Spleen (tissue), 11 donors: ENCODE measurements around the gene DENND1B. TPM values are rescaled to one million over a fixed set of nuclear protein-coding genes. Genes with fewer than 3 reads are reported as not detected.

Experiments used
- DNase-seq: peaks from one replicate; pipeline ENCODE4 v3.0.0-alpha.2; 2020
- H3K27ac ChIP-seq, 8 donors: fragments of 200-600 bp; sonication (generic) in 7 of 8; 1 replicate in 4 of 8; 2 replicates in 4 of 8; pipeline versions ENCODE4 v1.5.0 to v1.8.0; 2016 to 2021; ENCODE audit warnings: inconsistent platforms in 4 of 8, mild to moderate bottlenecking in 4 of 8, moderate library complexity in 1 of 8
- H3K27me3 ChIP-seq, 7 donors: fragments of 200-600 bp; sonication (generic) in 6 of 7; replicated peaks in 1 of 7; 1 replicate in 4 of 7; 2 replicates in 3 of 7; pipeline versions ENCODE4 v1.5.0 to v1.8.0; 2016 to 2021; ENCODE audit warnings: inconsistent platforms in 3 of 7, mild to moderate bottlenecking in 1 of 7
- H3K36me3 ChIP-seq, 6 donors: fragments of 200-600 bp; sonication (generic) in 5 of 6; 1 replicate in 4 of 6; 2 replicates in 2 of 6; pipeline versions ENCODE4 v1.5.0 to v1.8.0; 2016 to 2021; ENCODE audit warnings: inconsistent platforms in 2 of 6
- H3K4me1 ChIP-seq, 6 donors: fragments of 200-600 bp; sonication (generic) in 5 of 6; 1 replicate in 3 of 6; 2 replicates in 3 of 6; pipeline versions ENCODE4 v1.5.0 to v1.8.0; 2016 to 2021; ENCODE audit warnings: inconsistent platforms in 3 of 6
- H3K4me3 ChIP-seq, 8 donors: fragments of 200-600 bp; sonication (generic) in 7 of 8; 1 replicate in 4 of 8; 2 replicates in 4 of 8; pipeline versions ENCODE4 v1.5.0 to v1.8.0; 2016 to 2021; ENCODE audit warnings: inconsistent platforms in 4 of 8, mild to moderate bottlenecking in 4 of 8, moderate library complexity in 2 of 8
- H3K9me3 ChIP-seq, 8 donors: fragments of 200-600 bp; sonication (generic) in 7 of 8; 1 replicate in 4 of 8; 2 replicates in 4 of 8; pipeline versions ENCODE4 v1.5.0 to v1.8.0; 2016 to 2021; ENCODE audit warnings: inconsistent platforms in 4 of 8
- CTCF ChIP-seq, 11 experiments: fragments of 200-600 bp in 7 of 11; fragments of 450-650 bp in 4 of 11; sonication (generic) in 4 of 11; IDR thresholded peaks in 8 of 11; conservative IDR thresholded peaks in 3 of 11; 1 replicate in 7 of 11; 2 replicates in 4 of 11; pipeline versions ENCODE4 v1.4.0 to v1.8.0; 2016 to 2021; ENCODE audit warnings: antibody characterized with exemption in 11 of 11, inconsistent platforms in 4 of 11, mild to moderate bottlenecking in 1 of 11
- POLR2A ChIP-seq, 3 donors: fragments of 450-650 bp; IDR thresholded peaks; one replicate each; pipeline ENCODE4 v1.5.1; 2017; ENCODE audit warnings: antibody characterized with exemption in 3 of 3, mild to moderate bottlenecking in 1 of 3
- POLR2AphosphoS5 ChIP-seq, 3 donors: sonication (generic); formaldehyde crosslinking; IDR thresholded peaks; one replicate each; pipeline ENCODE4 v1.5.1; 2017; ENCODE audit warnings: antibody characterized with exemption in 3 of 3
- WGBS, 5 donors: extraction: QIAGEN DNeasy Blood & Tissue Kit in 3 of 5; methylation state at CpG; one replicate each; pipeline versions ENCODE4 v1.1.5 to v1.1.7; 2013 to 2018; 5-methylcytosine and 5-hydroxymethylcytosine counted together
- intact Hi-C: fragments of 100-400 bp; cut with DNase I; formaldehyde crosslinking; loops from one replicate; pipeline ENCODE4 v1.15.0; 2023; ENCODE audit warnings: low total_unique reads
- polyA plus RNA-seq, 3 donors: library from polyadenylated mRNA; stranded (reverse); fragments of 200-250 nt; gene quantifications; one replicate each; pipeline ENCODE4 v1.2.1, GENCODE V29; 2013
- total RNA-seq, 7 donors: library from RNA; depleted of rRNA in 3 of 7; stranded (reverse); fragments of >200 nt in 3 of 7; fragmentation: NEBNext Ultra II Directional in 4 of 7; extraction: Animal tissue kit (Norgen Biotek cat#: 25700) in 4 of 7; gene quantifications; one replicate each; pipeline versions ENCODE4 v1.1.0 to v1.2.1, GENCODE V29; 2016 to 2021
- donor health status: healthy with polysubstance abuse.
- donor health status: DM: no; HTN: no; CAD: no; lungs with moderate emphysema.
- donor health status: DM: no; HTN: no; CAD: no.
- donor health status: Bipolar disorder and iron deficiency.
- donor health status: healthy.
- donor health status: DM: no; HTN: no; CAD: no.
- donor health status: DM: yes; HTN: yes; CAD: no.

The DENND1B gene
- total and polyA plus RNA-seq, 10 donors = 2.8 to 31.8 (median 19.6) TPM

- DNase-seq = no peak
- TF ChIP-seq POLR2A (IDR thresholded peaks at IDR 0.05) (no peak), POLR2AphosphoS5 (IDR thresholded peaks at IDR 0.05) (no peak), CTCF (IDR thresholded peaks at IDR 0.05 in 8 of 11, conservative IDR thresholded peaks at IDR 0.05 in 3 of 11) (no peak)
- Histone ChIP-seq H3K9me3 (no peaks in the 10 kb centered on the region), H3K36me3 (no peaks in the 10 kb centered on the region), H3K4me3 (peak overlapping the region in 3 of 8 donors; percentile 21 to 53 (median 23)), H3K27me3 (no peaks in the 10 kb centered on the region), H3K4me1 (peaks cover 0 to 25% (median 7%) of the 10 kb centered on the region in 6 donors), H3K27ac (peak overlapping the region in 1 of 8 donors; percentile 30)
- intact Hi-C loops = no loop called here
- WGBS, 5 donors = 29 to 55% (median 37%) methylated on average over 5 of the region's 5 CpGs
Measured at GRCh38 chr1:197675583-197676208, 99.6 kb downstream of the DENND1B start.

GRCh38 chr1:197674286-197674685 lies 101.0 kb downstream of the DENND1B start:
- intact Hi-C loops = no loop called here
- 94 to 99% (median 96%) methylated on average over 3 of the region's 3 CpGs for WGBS, 5 donors
- Histone ChIP-seq H3K27me3 (no peaks in the 10 kb centered on the region), H3K27ac (no peak overlapping the region), H3K36me3 (no peaks in the 10 kb centered on the region), H3K4me3 (no peak overlapping the region), H3K4me1 (peaks cover 0 to 25% (median 7%) of the 10 kb centered on the region in 6 donors), H3K9me3 (no peaks in the 10 kb centered on the region)
- DNase-seq = no peak
- TF ChIP-seq CTCF (IDR thresholded peaks at IDR 0.05 in 8 of 11, conservative IDR thresholded peaks at IDR 0.05 in 3 of 11) = no peak
- TF ChIP-seq POLR2A (IDR thresholded peaks at IDR 0.05) = no peak
- TF ChIP-seq POLR2AphosphoS5 (IDR thresholded peaks at IDR 0.05) = no peak

GRCh38 chr1:197673292-197673691 lies 102.0 kb downstream of the DENND1B start:
- no peak overlapping the region for H3K27ac ChIP-seq
- H3K4me1 ChIP-seq = peaks cover 0 to 25% (median 7%) of the 10 kb centered on the region in 6 donors
- H3K27me3 ChIP-seq = no peaks in the 10 kb centered on the region
- TF ChIP-seq POLR2AphosphoS5 (IDR thresholded peaks at IDR 0.05) = no peak
- no peak for TF ChIP-seq POLR2A (IDR thresholded peaks at IDR 0.05)
- TF ChIP-seq CTCF (IDR thresholded peaks at IDR 0.05 in 8 of 11, conservative IDR thresholded peaks at IDR 0.05 in 3 of 11) = no peak
- no peak for DNase-seq
- H3K4me3 ChIP-seq = no peak overlapping the region
- intact Hi-C loops = no loop called here
- 92 to 97% (median 94%) methylated on average over 2 of the region's 2 CpGs for WGBS, 5 donors
- no peaks in the 10 kb centered on the region for H3K9me3 ChIP-seq
- no peaks in the 10 kb centered on the region for H3K36me3 ChIP-seq

GRCh38 chr1:197672347-197672746 lies 102.9 kb downstream of the DENND1B start:
- H3K36me3 ChIP-seq = no peaks in the 10 kb centered on the region
- intact Hi-C loops = no loop called here
- peaks cover 0 to 25% (median 7%) of the 10 kb centered on the region in 6 donors for H3K4me1 ChIP-seq
- H3K27ac ChIP-seq = no peak overlapping the region
- TF ChIP-seq POLR2A (IDR thresholded peaks at IDR 0.05) = no peak
- no peak for TF ChIP-seq POLR2AphosphoS5 (IDR thresholded peaks at IDR 0.05)
- no peak for TF ChIP-seq CTCF (IDR thresholded peaks at IDR 0.05 in 8 of 11, conservative IDR thresholded peaks at IDR 0.05 in 3 of 11)
- H3K4me3 ChIP-seq = no peak overlapping the region
- H3K9me3 ChIP-seq = no peaks in the 10 kb centered on the region
- WGBS, 5 donors = 95 to 99% (median 96%) methylated on average over 1 of the region's 1 CpG
- no peak for DNase-seq
- no peaks in the 10 kb centered on the region for H3K27me3 ChIP-seq
